Keratinocyte (primary cell): ENCODE results near the gene TRIM14. TPM values are rescaled to one million over a fixed set of nuclear protein-coding genes. Genes with fewer than 3 reads are reported as not detected.

Experiments used
- DNase-seq: peaks from one replicate; pipeline ENCODE4 v3.0.0-alpha.2; 2011; ENCODE audit warnings: low read depth, missing footprints, low spot score
- FAIRE-seq: peaks from 2 replicates; lab custom pipeline; 2011; peaks lifted over from hg19 to GRCh38; lab: Jason Lieb, UNC
- H2AFZ ChIP-seq: 2 replicates; pipeline ENCODE4 v1.6.0; 2012; ENCODE audit warnings: low read length, control low read depth, inconsistent platforms; ENCODE audit not compliant: control insufficient read depth
- H3K27ac ChIP-seq: 2 replicates; pipeline ENCODE4 v1.5.1; 2011; ENCODE audit warnings: low read length; ENCODE audit not compliant: control insufficient read depth, insufficient read depth
- H3K27me3 ChIP-seq: 3 replicates; pipeline ENCODE4 v1.6.0; 2011; ENCODE audit warnings: low read length; ENCODE audit not compliant: control insufficient read depth, insufficient read depth; ENCODE audit errors: extremely low read depth
- H3K36me3 ChIP-seq, 2 experiments: 2 replicates in 1 of 2; 3 replicates in 1 of 2; pipeline ENCODE4 v1.5.1; 2011; ENCODE audit warnings: low read length in 2 of 2, mild to moderate bottlenecking in 1 of 2; ENCODE audit not compliant: control insufficient read depth in 2 of 2, insufficient read depth in 2 of 2; ENCODE audit errors: extremely low read depth in 1 of 2
- H3K4me1 ChIP-seq: 3 replicates; pipeline ENCODE4 v1.5.1; 2011; ENCODE audit warnings: low read length; ENCODE audit not compliant: control insufficient read depth, insufficient read depth; ENCODE audit errors: extremely low read depth
- H3K4me2 ChIP-seq: 3 replicates; pipeline ENCODE4 v1.6.0; 2011; ENCODE audit warnings: low read depth, low read length; ENCODE audit not compliant: control insufficient read depth, insufficient read depth; ENCODE audit errors: extremely low read depth
- H3K4me3 ChIP-seq, 3 experiments: fragments of 200-600 bp in 1 of 3; sonication (generic) in 1 of 3; 2 replicates in 2 of 3; 3 replicates in 1 of 3; pipeline ENCODE4 v1.5.1; 2011 to 2016; ENCODE audit warnings: low read length in 3 of 3, mild to moderate bottlenecking in 3 of 3, control low read depth in 2 of 3, inconsistent platforms in 1 of 3, low read depth in 1 of 3, mixed read lengths in 1 of 3, mixed run types in 1 of 3, moderate library complexity in 1 of 3; ENCODE audit not compliant: control insufficient read depth in 2 of 3, insufficient read depth in 2 of 3; ENCODE audit errors: extremely low read depth in 1 of 3
- H3K79me2 ChIP-seq: 2 replicates; pipeline ENCODE4 v1.6.0; 2012; ENCODE audit warnings: low read length; ENCODE audit not compliant: control insufficient read depth, insufficient read depth
- H3K9ac ChIP-seq: 3 replicates; pipeline ENCODE4 v1.6.0; 2011; ENCODE audit warnings: low read length; ENCODE audit not compliant: control insufficient read depth, insufficient read depth; ENCODE audit errors: extremely low read depth
- H3K9me1 ChIP-seq: 3 replicates; pipeline ENCODE4 v1.6.0; 2011; ENCODE audit warnings: low read length; ENCODE audit not compliant: control insufficient read depth, insufficient read depth; ENCODE audit errors: extremely low read depth
- H3K9me3 ChIP-seq: 2 replicates; pipeline ENCODE4 v1.5.1; 2012; ENCODE audit warnings: low read depth, low read length; ENCODE audit not compliant: control insufficient read depth
- H4K20me1 ChIP-seq: 3 replicates; pipeline ENCODE4 v1.6.0; 2011; ENCODE audit warnings: low read length; ENCODE audit not compliant: control insufficient read depth, insufficient read depth; ENCODE audit errors: extremely low read depth
- CTCF ChIP-seq, 3 experiments: IDR thresholded peaks in 1 of 3; conservative IDR thresholded peaks in 1 of 3; optimal IDR thresholded peaks in 1 of 3; 2 replicates in 2 of 3; 3 replicates in 1 of 3; pipeline versions ENCODE3 to v1.5.1; 2011; ENCODE audit warnings: low read length in 3 of 3, mild to moderate bottlenecking in 3 of 3, moderate library complexity in 2 of 3, control low read depth in 1 of 3, inconsistent platforms in 1 of 3; ENCODE audit not compliant: insufficient read depth in 2 of 3; ENCODE audit errors: extremely low read depth in 1 of 3
- EZH2 ChIP-seq: IDR thresholded peaks from one replicate; pipeline ENCODE4 v1.6.1; 2012; ENCODE audit warnings: inconsistent platforms, mild to moderate bottlenecking, low read length, moderate library complexity
- dilution Hi-C: fragments of 300-500 bp; cut with MboI; formaldehyde crosslinking; loops from one replicate; pipeline ENCODE4 v1.7.0; 2020; ENCODE audit warnings: low sequenced_read_pairs; ENCODE audit not compliant: extremely low pct_ligation_motif_present
- polyA plus RNA-seq, 5 experiments: library from polyadenylated mRNA; depleted of rRNA in 3 of 5; stranded (reverse) in 3 of 5; stranded (forward) in 1 of 5; unstranded in 1 of 5; fragments of >200 nt; gene quantifications; 1 replicate in 1 of 5; 2 replicates in 3 of 5; 3 replicates in 1 of 5; pipeline versions ENCODE4 v1.2.1 to v1.2.3, GENCODE V29; 2011 to 2012; ENCODE audit warnings: missing spikeins in 2 of 5, low read depth in 1 of 5, low replicate concordance in 1 of 5

Gene TRIM14
- polyA plus RNA-seq, 1 donor (not counting 4 experiments of a cell fraction or from before 2014, with no cell fraction given) = 22.1 TPM

GRCh38 chr9:98142925-98143481, 24.0 kb upstream of the TRIM14 start:
- DNase-seq = no peak
- Histone ChIP-seq H3K9me1 (no peaks in the 10 kb centered on the region), H3K36me3 (peaks cover 0 to 13% of the 10 kb centered on the region in 2 experiments), H3K4me1 (peaks cover 45% of the 10 kb centered on the region), H2AFZ (no peak overlapping the region), H3K4me3 (no peak overlapping the region), H4K20me1 (peaks cover 3% of the 10 kb centered on the region), H3K9ac (no peak overlapping the region), H3K9me3 (no peaks in the 10 kb centered on the region), H3K4me2 (peak overlapping the region; percentile 33), H3K79me2 (peaks cover 5% of the 10 kb centered on the region), H3K27ac (peak overlapping the region; percentile 24), H3K27me3 (no peaks in the 10 kb centered on the region)
- dilution Hi-C loops = no loop called here
- FAIRE-seq = no peak
- TF ChIP-seq EZH2 (no peak), CTCF (optimal IDR thresholded peaks at IDR 0.05 in 1 of 3, IDR thresholded peaks at IDR 0.05 in 1 of 3, conservative IDR thresholded peaks at IDR 0.05 in 1 of 3; ENCODE audit: extremely low read depth in 1 of 3, insufficient read depth in 2 of 3, low read length in 3 of 3) (no peak)

GRCh38 chr9:98142182-98142907, 23.3 kb upstream of the TRIM14 start:
- H3K79me2 ChIP-seq = peaks cover 5% of the 10 kb centered on the region
- peaks cover 41% of the 10 kb centered on the region for H3K4me1 ChIP-seq
- no peak overlapping the region for H3K9ac ChIP-seq
- TF ChIP-seq CTCF (optimal IDR thresholded peaks at IDR 0.05 in 1 of 3, IDR thresholded peaks at IDR 0.05 in 1 of 3, conservative IDR thresholded peaks at IDR 0.05 in 1 of 3; ENCODE audit: extremely low read depth in 1 of 3, insufficient read depth in 2 of 3, low read length in 3 of 3) = peak in 1 of 3 experiments; percentile 2
- no peak for TF ChIP-seq EZH2
- no peak overlapping the region for H3K4me2 ChIP-seq
- no peak overlapping the region for H2AFZ ChIP-seq
- dilution Hi-C loops = no loop called here
- H3K9me1 ChIP-seq = no peaks in the 10 kb centered on the region
- H3K4me3 ChIP-seq = no peak overlapping the region
- peaks cover 3% of the 10 kb centered on the region for H4K20me1 ChIP-seq
- no peaks in the 10 kb centered on the region for H3K27me3 ChIP-seq
- H3K9me3 ChIP-seq = no peaks in the 10 kb centered on the region
- peak; percentile 80 for FAIRE-seq
- DNase-seq = peak; percentile 46
- no peak overlapping the region for H3K27ac ChIP-seq
- peaks cover 6 to 13% of the 10 kb centered on the region in 2 experiments for H3K36me3 ChIP-seq
